CD14-positive monocyte (primary cell): Measurements from ENCODE around the gene ZFP64. TPM values are rescaled to one million over a fixed set of nuclear protein-coding genes. Genes with fewer than 3 reads are reported as not detected.

Source experiments
- DNase-seq, 3 donors: peaks; one replicate each; pipeline ENCODE4 v3.0.0-alpha.2; 2011 to 2022
- H2AFZ ChIP-seq: 2 replicates; pipeline ENCODE4 v1.6.0; 2012; ENCODE audit warnings: mild to moderate bottlenecking, low read depth, low read length, inconsistent platforms; ENCODE audit not compliant: insufficient read depth, poor library complexity, severe bottlenecking
- H3K27ac ChIP-seq, 2 donors: 1 replicate in 1 of 2; 2 replicates in 1 of 2; pipeline ENCODE4 v1.5.1; 2012 to 2013; ENCODE audit warnings: low read length in 2 of 2, control low read depth in 1 of 2, inconsistent platforms in 1 of 2, low read depth in 1 of 2, mild to moderate bottlenecking in 1 of 2
- H3K27me3 ChIP-seq, 2 donors: one replicate each; pipeline versions ENCODE4 v1.6.0 to v1.6.1; 2011 to 2013; ENCODE audit warnings: low read length in 2 of 2; ENCODE audit not compliant: control insufficient read depth in 2 of 2, insufficient read depth in 2 of 2
- H3K36me3 ChIP-seq, 2 donors: replicated peaks in 1 of 2; 1 replicate in 1 of 2; 2 replicates in 1 of 2; pipeline versions ENCODE4 v1.5.1 to v1.6.1; 2012 to 2013; ENCODE audit warnings: low read length in 2 of 2, control low read depth in 1 of 2, inconsistent platforms in 1 of 2, mild to moderate bottlenecking in 1 of 2; ENCODE audit not compliant: insufficient read depth in 2 of 2, control insufficient read depth in 1 of 2
- H3K4me1 ChIP-seq, 2 donors: 1 replicate in 1 of 2; 2 replicates in 1 of 2; pipeline versions ENCODE4 v1.5.1 to v1.6.1; 2012 to 2013; ENCODE audit warnings: low read length in 2 of 2, control low read depth in 1 of 2, inconsistent platforms in 1 of 2, mild to moderate bottlenecking in 1 of 2, moderate library complexity in 1 of 2; ENCODE audit not compliant: insufficient read depth in 2 of 2, control insufficient read depth in 1 of 2
- H3K4me2 ChIP-seq: replicated peaks from 2 replicates; pipeline ENCODE3; 2012; ENCODE audit warnings: low read length, moderate library complexity, mild to moderate bottlenecking; ENCODE audit not compliant: poor library complexity, severe bottlenecking; ENCODE audit errors: extremely low read depth
- H3K4me3 ChIP-seq, 3 experiments: fragments of 200-600 bp in 1 of 3; sonication (generic) in 1 of 3; replicated peaks in 1 of 3; 1 replicate in 2 of 3; 2 replicates in 1 of 3; pipeline ENCODE4 v1.5.1; 2011 to 2013; ENCODE audit warnings: low read length in 3 of 3, mild to moderate bottlenecking in 3 of 3, control low read depth in 2 of 3, low read depth in 2 of 3, inconsistent platforms in 1 of 3, moderate library complexity in 1 of 3
- H3K79me2 ChIP-seq: 2 replicates; pipeline ENCODE4 v1.6.0; 2012; ENCODE audit warnings: mild to moderate bottlenecking, control low read depth, inconsistent platforms, low read length, moderate library complexity; ENCODE audit not compliant: insufficient read depth
- H3K9ac ChIP-seq: 2 replicates; pipeline ENCODE4 v1.6.0; 2017; ENCODE audit warnings: low read length, mild to moderate bottlenecking; ENCODE audit not compliant: insufficient read depth, poor library complexity, severe bottlenecking
- H3K9me3 ChIP-seq, 2 donors: replicated peaks in 1 of 2; 1 replicate in 1 of 2; 2 replicates in 1 of 2; pipeline versions ENCODE4 v1.5.1 to v1.6.1; 2012 to 2013; ENCODE audit warnings: low read length in 2 of 2, control low read depth in 1 of 2; ENCODE audit not compliant: control insufficient read depth in 1 of 2, insufficient read depth in 1 of 2
- H4K20me1 ChIP-seq: 2 replicates; pipeline ENCODE4 v1.6.0; 2012; ENCODE audit warnings: mild to moderate bottlenecking, low read length, control low read depth, moderate library complexity; ENCODE audit not compliant: insufficient read depth
- H3K27ac Mint-ChIP-seq, 7 donors: one replicate each; pipeline ENCODE4 v1.8.0; 2020; ENCODE audit warnings: mild to moderate bottlenecking in 7 of 7, mixed read lengths in 7 of 7, moderate library complexity in 6 of 7, inconsistent platforms in 2 of 7
- H3K27me3 Mint-ChIP-seq, 3 donors: one replicate each; pipeline ENCODE4 v1.8.0; 2021 to 2022; ENCODE audit warnings: low read depth in 3 of 3, mild to moderate bottlenecking in 3 of 3, mixed read lengths in 3 of 3, moderate library complexity in 3 of 3, inconsistent platforms in 1 of 3
- H3K36me3 Mint-ChIP-seq, 2 donors: one replicate each; pipeline ENCODE4 v1.8.0; 2020; ENCODE audit warnings: mixed read lengths in 2 of 2, inconsistent platforms in 1 of 2, mild to moderate bottlenecking in 1 of 2
- H3K4me1 Mint-ChIP-seq: one replicate; pipeline ENCODE4 v1.8.0; 2020; ENCODE audit warnings: mild to moderate bottlenecking, mixed read lengths
- H3K4me3 Mint-ChIP-seq, 2 donors: one replicate each; pipeline ENCODE4 v1.8.0; 2020; ENCODE audit warnings: mild to moderate bottlenecking in 2 of 2, mixed read lengths in 2 of 2, moderate library complexity in 1 of 2
- H3K9me3 Mint-ChIP-seq, 7 donors: one replicate each; pipeline ENCODE4 v1.8.0; 2020 to 2022; ENCODE audit warnings: mixed read lengths in 7 of 7, mild to moderate bottlenecking in 6 of 7, moderate library complexity in 6 of 7, inconsistent platforms in 2 of 7
- WGBS: methylation state at CpG from one replicate; pipeline ENCODE4 v1.1.5; 2013; ENCODE audit warnings: missing lambda C conversion rate; ENCODE audit not compliant: insufficient coverage; 5-methylcytosine and 5-hydroxymethylcytosine counted together
- intact Hi-C, 2 donors: fragments of 100-400 bp; cut with micrococcal nuclease; formaldehyde crosslinking; loops; one replicate each; pipeline versions ENCODE4 v1.15.0 to v1.15.1; 2023
- polyA plus RNA-seq, 3 donors: library from polyadenylated mRNA; depleted of rRNA in 1 of 3; unstranded in 2 of 3; stranded (reverse) in 1 of 3; fragments of 300-500 nt in 2 of 3; fragments of >200 nt in 1 of 3; fragmentation: Illumina TruSeq in 2 of 3; gene quantifications; 1 replicate in 2 of 3; 2 replicates in 1 of 3; pipeline ENCODE4 v1.2.3, GENCODE V29; 2012 to 2021
- TF ChIP-seq, protein P1 (sequence below): fragments of 200-600 bp; IDR thresholded peaks from one replicate; pipeline ENCODE4 v1.8.0; 2022; ENCODE audit warnings: antibody characterized with exemption, mild to moderate bottlenecking

The ZFP64 gene
- polyA plus RNA-seq, 3 donors, result 2.9 to 7.3 (median 4.9) TPM

DNA sequence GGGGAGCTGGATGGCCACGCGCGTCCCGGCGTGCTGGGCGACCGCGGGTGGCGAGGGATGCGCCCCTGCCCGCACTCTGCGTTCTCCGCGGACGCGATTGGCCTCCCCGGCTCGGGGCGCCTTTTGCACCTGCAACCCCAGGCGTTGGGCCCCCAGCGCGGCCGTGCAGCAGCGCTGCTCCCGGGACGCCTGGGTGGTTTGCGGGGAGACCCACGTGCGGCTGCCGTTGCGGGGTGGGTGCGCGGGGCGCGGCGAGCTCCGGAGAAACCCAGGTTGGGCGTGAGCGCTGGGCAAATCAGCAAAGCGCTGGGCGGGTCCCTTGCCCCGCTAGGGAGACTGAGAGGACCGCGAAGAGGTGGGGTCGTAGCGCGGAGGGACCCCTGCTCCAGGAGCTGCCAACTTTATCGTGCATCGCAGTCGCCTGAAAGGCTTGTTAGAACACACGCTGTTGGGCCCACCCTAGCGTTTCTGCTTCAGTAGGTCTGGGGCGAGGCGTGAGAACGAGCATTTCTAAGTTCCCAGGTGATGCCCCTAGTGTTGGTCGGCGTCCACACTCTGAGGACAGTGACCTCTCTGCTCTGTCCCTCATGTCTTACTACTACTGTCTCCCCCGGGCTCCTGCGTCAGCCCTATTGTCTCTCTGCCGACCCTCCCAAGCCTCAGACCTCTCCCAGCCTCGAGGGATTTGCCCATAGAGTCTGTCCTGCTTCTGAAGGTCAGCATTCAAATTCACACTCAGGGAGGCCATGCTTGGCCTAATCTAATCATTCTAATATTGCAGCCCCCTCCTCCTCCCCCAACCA lies 538 bp upstream of the ZFP64 start:
- intact Hi-C loops, result no loop called here
- H3K79me2 ChIP-seq, result peaks cover 13% of the 10 kb centered on the region
- Mint-ChIP-seq H3K4me1 (peaks cover 18% of the 10 kb centered on the region), H3K9me3 (peaks cover 0 to 3% (median 0%) of the 10 kb centered on the region in 7 donors), H3K27ac (peak overlapping the region in 1 of 7 donors; percentile 72), H3K27me3 (no peaks in the 10 kb centered on the region), H3K4me3 (peak overlapping the region; percentile 82 to 87), H3K36me3 (no peaks in the 10 kb centered on the region)
- H3K9me3 ChIP-seq, result no peaks in the 10 kb centered on the region
- H3K4me3 ChIP-seq, result peak overlapping the region; percentile 81 to 96 (median 91)
- TF ChIP-seq, protein P1, sequence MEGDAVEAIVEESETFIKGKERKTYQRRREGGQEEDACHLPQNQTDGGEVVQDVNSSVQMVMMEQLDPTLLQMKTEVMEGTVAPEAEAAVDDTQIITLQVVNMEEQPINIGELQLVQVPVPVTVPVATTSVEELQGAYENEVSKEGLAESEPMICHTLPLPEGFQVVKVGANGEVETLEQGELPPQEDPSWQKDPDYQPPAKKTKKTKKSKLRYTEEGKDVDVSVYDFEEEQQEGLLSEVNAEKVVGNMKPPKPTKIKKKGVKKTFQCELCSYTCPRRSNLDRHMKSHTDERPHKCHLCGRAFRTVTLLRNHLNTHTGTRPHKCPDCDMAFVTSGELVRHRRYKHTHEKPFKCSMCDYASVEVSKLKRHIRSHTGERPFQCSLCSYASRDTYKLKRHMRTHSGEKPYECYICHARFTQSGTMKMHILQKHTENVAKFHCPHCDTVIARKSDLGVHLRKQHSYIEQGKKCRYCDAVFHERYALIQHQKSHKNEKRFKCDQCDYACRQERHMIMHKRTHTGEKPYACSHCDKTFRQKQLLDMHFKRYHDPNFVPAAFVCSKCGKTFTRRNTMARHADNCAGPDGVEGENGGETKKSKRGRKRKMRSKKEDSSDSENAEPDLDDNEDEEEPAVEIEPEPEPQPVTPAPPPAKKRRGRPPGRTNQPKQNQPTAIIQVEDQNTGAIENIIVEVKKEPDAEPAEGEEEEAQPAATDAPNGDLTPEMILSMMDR, result peak; percentile 41
- H3K4me1 ChIP-seq, result peaks cover 14 to 16% of the 10 kb centered on the region in 2 donors
- peak overlapping the region; percentile 82 for H3K9ac ChIP-seq
- no peaks in the 10 kb centered on the region for H3K27me3 ChIP-seq
- H2AFZ ChIP-seq, result peak overlapping the region; percentile 99
- under 1% methylated on average over 61 of the region's 61 CpGs for WGBS
- DNase-seq, result peak in 2 of 3 donors; percentile 11 to 23
- no peaks in the 10 kb centered on the region for H3K36me3 ChIP-seq
- no peaks in the 10 kb centered on the region for H4K20me1 ChIP-seq
- H3K27ac ChIP-seq, result peak overlapping the region in 1 of 2 donors; percentile 82
- H3K4me2 ChIP-seq, result peak overlapping the region; percentile 99

DNA sequence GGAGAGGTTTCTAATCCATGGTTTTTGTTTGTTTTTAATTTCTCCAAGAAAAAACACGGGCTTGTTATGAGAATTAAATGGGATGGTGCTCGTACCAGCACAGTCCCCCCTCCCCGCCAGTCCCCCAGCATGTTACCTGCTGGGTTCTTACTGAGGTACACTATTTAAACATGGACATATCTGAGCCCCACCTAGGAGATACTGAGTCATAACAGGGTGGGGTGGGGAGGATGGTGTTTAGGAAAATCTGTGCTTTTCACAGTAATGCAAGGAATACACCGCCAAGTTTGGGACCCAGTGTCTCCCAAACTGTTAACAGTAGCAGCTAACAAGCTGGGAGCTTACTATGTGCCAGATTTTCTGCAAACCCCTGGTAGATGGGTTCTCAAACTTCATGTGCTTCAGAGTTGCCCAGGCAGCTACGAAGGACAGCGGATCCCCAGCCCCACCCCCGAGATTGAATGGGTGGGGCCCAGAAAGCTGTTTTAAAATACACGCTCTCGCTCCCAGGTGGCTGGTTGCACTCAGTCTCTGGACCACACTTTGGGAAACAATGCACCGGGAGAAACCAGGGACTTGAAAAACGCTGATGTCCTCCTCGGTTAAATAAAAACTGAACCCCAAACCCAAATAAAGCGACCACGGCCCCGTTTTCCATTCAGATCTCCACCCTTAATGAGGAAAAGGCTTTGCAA lies 995 bp downstream of the ZFP64 start:
- no peaks in the 10 kb centered on the region for H4K20me1 ChIP-seq
- peak overlapping the region; percentile 82 for H3K9ac ChIP-seq
- peaks cover 18% of the 10 kb centered on the region for H3K4me1 Mint-ChIP-seq
- H3K27ac Mint-ChIP-seq, result peak overlapping the region in 4 of 7 donors; percentile 43 to 72 (median 56)
- DNase-seq, result no peak
- peak overlapping the region; percentile 99 for H2AFZ ChIP-seq
- no peaks in the 10 kb centered on the region for H3K27me3 ChIP-seq
- H3K4me1 ChIP-seq, result peaks cover 14 to 16% of the 10 kb centered on the region in 2 donors
- peaks cover 3 to 15% of the 10 kb centered on the region in 2 donors for H3K36me3 ChIP-seq
- H3K9me3 Mint-ChIP-seq, result no peaks in the 10 kb centered on the region
- 3% methylated on average over 10 of the region's 15 CpGs for WGBS
- TF ChIP-seq, protein P1, result no peak
- H3K27me3 Mint-ChIP-seq, result no peaks in the 10 kb centered on the region
- H3K79me2 ChIP-seq, result peaks cover 13% of the 10 kb centered on the region
- peak overlapping the region; percentile 29 to 82 for H3K27ac ChIP-seq
- peaks cover 12 to 13% of the 10 kb centered on the region in 2 donors for H3K36me3 Mint-ChIP-seq
- H3K4me3 ChIP-seq, result peak overlapping the region; percentile 81 to 96 (median 91)
- intact Hi-C loops, result no loop called here
- no peaks in the 10 kb centered on the region for H3K9me3 ChIP-seq
- peak overlapping the region; percentile 99 for H3K4me2 ChIP-seq
- H3K4me3 Mint-ChIP-seq, result peak overlapping the region; percentile 96 to 97
